ENCODE measurements around the gene LCN12.
A peak's percentile ranks its signal among the peaks of the same experiment; 100 is the strongest.

Gene LCN12

GRCh38 chr9:136971746-136972145, 19.7 kb downstream of the LCN12 start:
- no peaks in the 10 kb centered on the region for H3K9me3 ChIP-seq (ENCODE audit: control insufficient read depth, low read length)
- H3K9ac ChIP-seq (ENCODE audit: low read length) = no peak overlapping the region
- H3K4me1 ChIP-seq (ENCODE audit: control insufficient read depth, insufficient read depth, low read length) = no peaks in the 10 kb centered on the region
- H3K4me3 ChIP-seq (ENCODE audit: low read length) = no peak overlapping the region
- DNase-seq (ENCODE audit: low read depth) = no peak
- H3K36me3 ChIP-seq (ENCODE audit: control insufficient read depth, insufficient read depth, low read length, severe bottlenecking) = no peaks in the 10 kb centered on the region
- H3K27me3 ChIP-seq (replicated peaks; ENCODE audit: control insufficient read depth, insufficient read depth, low read length) = no peaks in the 10 kb centered on the region

DNA sequence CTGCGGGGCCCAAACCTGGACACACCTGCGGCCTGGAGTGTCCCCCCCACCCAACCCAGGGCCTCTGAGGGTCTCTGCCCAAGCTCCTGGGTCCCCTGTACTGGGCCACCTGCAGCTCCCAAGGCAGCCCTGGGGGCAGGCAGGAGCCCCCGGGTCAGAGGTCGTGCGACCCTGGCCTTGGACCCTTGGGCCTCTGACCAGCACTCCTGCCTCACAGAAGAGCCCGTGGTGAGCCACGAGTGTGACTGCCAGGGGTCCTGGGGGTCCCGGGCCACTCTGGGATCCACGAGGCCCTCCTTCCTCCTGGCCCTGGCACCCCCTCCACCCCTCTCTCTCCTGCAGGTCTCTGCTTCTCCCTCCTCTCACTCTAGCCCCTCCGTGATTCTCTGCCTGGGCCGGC, 20.3 kb downstream of the LCN12 start:
- Histone ChIP-seq H3K9me3 (ENCODE audit: control insufficient read depth, low read length) (no peaks in the 10 kb centered on the region), H3K36me3 (ENCODE audit: control insufficient read depth, insufficient read depth, low read length, severe bottlenecking) (no peaks in the 10 kb centered on the region), H3K9ac (ENCODE audit: low read length) (no peak overlapping the region), H3K4me3 (ENCODE audit: low read length) (no peak overlapping the region), H3K27me3 (replicated peaks; ENCODE audit: control insufficient read depth, insufficient read depth, low read length) (no peaks in the 10 kb centered on the region), H3K4me1 (ENCODE audit: control insufficient read depth, insufficient read depth, low read length) (peaks cover 1% of the 10 kb centered on the region)
- no peak for DNase-seq (ENCODE audit: low read depth)

DNA sequence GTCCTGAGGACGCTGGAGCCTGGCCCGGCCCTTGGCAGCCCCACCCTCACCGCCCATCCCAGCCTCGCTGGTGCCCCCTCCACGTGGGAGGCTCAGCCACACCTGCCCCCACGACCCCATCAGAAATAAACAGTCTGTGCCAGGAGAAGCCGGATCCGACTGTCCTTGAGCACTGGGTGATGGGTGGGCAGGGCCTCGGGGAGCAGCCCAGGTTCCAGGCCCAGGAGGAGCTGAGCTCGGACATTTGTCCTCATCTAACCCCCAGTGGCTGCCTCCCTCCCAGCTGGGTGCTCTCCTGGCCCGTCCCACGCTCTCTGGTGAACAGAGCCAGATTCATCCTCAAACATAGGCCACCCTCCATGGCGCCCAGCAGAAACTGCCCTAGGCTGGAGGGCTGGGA, 20.7 kb downstream of the LCN12 start:
- Histone ChIP-seq H3K4me1 (ENCODE audit: control insufficient read depth, insufficient read depth, low read length) (peaks cover 5% of the 10 kb centered on the region), H3K9me3 (ENCODE audit: control insufficient read depth, low read length) (no peaks in the 10 kb centered on the region), H3K9ac (ENCODE audit: low read length) (no peak overlapping the region), H3K27me3 (replicated peaks; ENCODE audit: control insufficient read depth, insufficient read depth, low read length) (no peaks in the 10 kb centered on the region), H3K36me3 (ENCODE audit: control insufficient read depth, insufficient read depth, low read length, severe bottlenecking) (no peaks in the 10 kb centered on the region), H3K4me3 (ENCODE audit: low read length) (no peak overlapping the region)
- no peak for DNase-seq (ENCODE audit: low read depth)

DNA sequence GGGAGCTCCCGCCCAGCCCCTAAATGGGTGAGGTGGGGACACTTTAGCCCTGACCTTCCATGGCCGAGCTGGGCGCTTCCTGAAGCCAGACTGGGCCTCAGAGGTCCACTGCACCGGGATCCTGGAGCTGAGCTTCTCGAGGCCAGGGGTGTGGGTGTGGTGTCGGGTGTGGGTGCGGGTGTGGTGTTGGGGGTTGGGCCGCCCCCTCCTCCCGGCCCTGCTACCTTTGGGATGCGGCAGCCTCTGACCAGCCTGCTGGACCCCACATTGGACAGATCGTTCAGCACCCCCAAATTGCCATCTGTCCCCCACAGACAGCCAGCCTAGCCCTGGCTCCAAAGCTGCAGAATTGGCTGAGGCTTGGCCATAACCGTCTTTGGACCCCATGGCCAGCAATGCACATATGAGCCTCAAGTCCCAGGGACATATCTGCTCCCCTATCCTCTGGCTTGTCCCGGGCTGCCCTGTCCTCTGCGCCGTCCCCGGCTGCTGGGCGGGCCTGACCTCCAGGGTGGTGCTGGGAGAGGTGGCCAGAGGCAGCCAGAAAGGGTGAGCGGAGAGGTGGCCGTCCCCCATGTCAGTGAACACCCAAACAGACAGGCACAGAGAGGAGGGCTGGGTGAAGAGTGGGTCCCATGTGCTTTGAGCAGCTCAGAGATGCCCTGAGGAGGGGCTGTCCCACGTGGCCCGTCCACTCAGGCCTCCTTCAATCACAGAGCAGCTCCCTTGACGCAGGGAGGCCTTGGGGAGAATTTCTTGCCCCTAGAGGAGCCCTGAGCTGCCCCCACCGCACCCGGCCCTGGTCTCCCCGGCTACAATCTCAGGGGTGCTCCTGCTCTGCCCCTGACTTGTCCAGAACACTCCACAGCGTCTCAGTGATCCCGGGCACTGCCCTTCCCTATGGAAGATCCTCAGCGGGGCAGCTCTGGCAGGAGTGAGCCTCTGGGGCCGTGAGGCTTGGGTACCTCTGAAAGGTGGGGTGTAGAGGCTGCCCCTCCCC, 21.8 kb downstream of the LCN12 start:
- no peak for DNase-seq (ENCODE audit: low read depth)
- H3K9ac ChIP-seq (ENCODE audit: low read length) = no peak overlapping the region
- no peaks in the 10 kb centered on the region for H3K27me3 ChIP-seq (replicated peaks; ENCODE audit: control insufficient read depth, insufficient read depth, low read length)
- no peaks in the 10 kb centered on the region for H3K9me3 ChIP-seq (ENCODE audit: control insufficient read depth, low read length)
- no peaks in the 10 kb centered on the region for H3K36me3 ChIP-seq (ENCODE audit: control insufficient read depth, insufficient read depth, low read length, severe bottlenecking)
- H3K4me1 ChIP-seq (ENCODE audit: control insufficient read depth, insufficient read depth, low read length) = peaks cover 5% of the 10 kb centered on the region
- H3K4me3 ChIP-seq (ENCODE audit: low read length) = no peak overlapping the region

GRCh38 chr9:136974817-136975535, 22.9 kb downstream of the LCN12 start:
- H3K9me3 ChIP-seq (ENCODE audit: control insufficient read depth, low read length) = no peaks in the 10 kb centered on the region
- DNase-seq (ENCODE audit: low read depth) = no peak
- H3K9ac ChIP-seq (ENCODE audit: low read length) = no peak overlapping the region
- no peaks in the 10 kb centered on the region for H3K36me3 ChIP-seq (ENCODE audit: control insufficient read depth, insufficient read depth, low read length, severe bottlenecking)
- no peak overlapping the region for H3K4me3 ChIP-seq (ENCODE audit: low read length)
- H3K4me1 ChIP-seq (ENCODE audit: control insufficient read depth, insufficient read depth, low read length) = peaks cover 5% of the 10 kb centered on the region
- no peaks in the 10 kb centered on the region for H3K27me3 ChIP-seq (replicated peaks; ENCODE audit: control insufficient read depth, insufficient read depth, low read length)

DNA sequence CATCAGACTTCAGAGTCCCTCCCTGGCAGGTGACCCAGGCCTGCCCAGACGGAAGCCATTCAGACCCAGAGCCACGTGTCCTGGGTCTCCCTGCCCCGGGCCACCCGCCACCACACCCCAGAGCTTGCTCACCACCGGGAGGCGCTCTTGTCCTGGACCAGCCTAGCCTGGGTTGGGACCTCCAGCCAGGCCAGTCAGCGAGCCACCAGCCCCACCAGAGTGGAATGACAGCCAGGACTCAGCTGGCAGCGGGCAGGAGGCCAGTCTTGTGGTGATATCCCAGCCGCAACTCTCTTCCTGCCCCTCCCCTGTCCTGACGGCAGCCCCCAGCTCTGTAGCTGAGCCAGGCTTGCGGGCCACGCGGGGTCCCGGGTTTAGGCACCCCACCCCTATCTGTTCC, 23.6 kb downstream of the LCN12 start:
- Histone ChIP-seq H3K27me3 (replicated peaks; ENCODE audit: control insufficient read depth, insufficient read depth, low read length) (no peaks in the 10 kb centered on the region), H3K9me3 (ENCODE audit: control insufficient read depth, low read length) (no peaks in the 10 kb centered on the region), H3K9ac (ENCODE audit: low read length) (no peak overlapping the region), H3K4me3 (ENCODE audit: low read length) (no peak overlapping the region), H3K4me1 (ENCODE audit: control insufficient read depth, insufficient read depth, low read length) (peaks cover 5% of the 10 kb centered on the region), H3K36me3 (ENCODE audit: control insufficient read depth, insufficient read depth, low read length, severe bottlenecking) (no peaks in the 10 kb centered on the region)
- no peak for DNase-seq (ENCODE audit: low read depth)

DNA sequence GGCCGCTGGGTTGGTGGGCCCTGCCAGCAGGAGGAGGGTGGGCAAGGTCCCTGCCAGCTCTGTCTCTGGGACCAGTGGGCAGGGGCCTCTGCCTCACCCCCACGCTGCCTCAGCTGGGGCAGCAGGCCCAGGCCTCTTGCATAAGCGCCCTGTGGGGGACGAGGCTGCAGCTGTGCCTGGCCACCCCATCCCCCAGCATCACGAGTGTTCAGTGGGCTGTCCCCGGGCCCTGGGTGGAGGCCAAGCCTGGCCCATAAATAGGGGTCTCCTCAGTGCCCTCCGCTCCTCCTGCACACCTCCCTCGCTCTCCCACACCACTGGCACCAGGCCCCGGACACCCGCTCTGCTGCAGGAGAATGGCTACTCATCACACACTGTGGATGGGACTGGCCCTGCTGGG, 25.1 kb downstream of the LCN12 start, which contains the start of gene PTGDS:
PTGDS (plus strand) TSS at position 282 of the 400 bp plus-strand sequence; CDS start at position 357, 75 bp downstream.
- Histone ChIP-seq H3K9ac (ENCODE audit: low read length) (peak within 1 kb of the TSS; percentile 68), H3K4me3 (ENCODE audit: low read length) (peak within 1 kb of the TSS; percentile 65), H3K27me3 (replicated peaks; ENCODE audit: control insufficient read depth, insufficient read depth, low read length) (no peaks in the 10 kb centered on the region), H3K36me3 (ENCODE audit: control insufficient read depth, insufficient read depth, low read length, severe bottlenecking) (no peaks in the 10 kb centered on the region), H3K4me1 (ENCODE audit: control insufficient read depth, insufficient read depth, low read length) (peaks cover 5% of the 10 kb centered on the region), H3K9me3 (ENCODE audit: control insufficient read depth, low read length) (no peaks in the 10 kb centered on the region)
- DNase-seq (ENCODE audit: low read depth) = no peak

GRCh38 chr9:136977649-136978072, 25.6 kb downstream of the LCN12 start:
- Histone ChIP-seq H3K9ac (ENCODE audit: low read length) (peak overlapping the region; percentile 68), H3K27me3 (replicated peaks; ENCODE audit: control insufficient read depth, insufficient read depth, low read length) (no peaks in the 10 kb centered on the region), H3K36me3 (ENCODE audit: control insufficient read depth, insufficient read depth, low read length, severe bottlenecking) (no peaks in the 10 kb centered on the region), H3K4me3 (ENCODE audit: low read length) (peak overlapping the region; percentile 65), H3K4me1 (ENCODE audit: control insufficient read depth, insufficient read depth, low read length) (peaks cover 5% of the 10 kb centered on the region), H3K9me3 (ENCODE audit: control insufficient read depth, low read length) (no peaks in the 10 kb centered on the region)
- DNase-seq (ENCODE audit: low read depth) = no peak

DNA sequence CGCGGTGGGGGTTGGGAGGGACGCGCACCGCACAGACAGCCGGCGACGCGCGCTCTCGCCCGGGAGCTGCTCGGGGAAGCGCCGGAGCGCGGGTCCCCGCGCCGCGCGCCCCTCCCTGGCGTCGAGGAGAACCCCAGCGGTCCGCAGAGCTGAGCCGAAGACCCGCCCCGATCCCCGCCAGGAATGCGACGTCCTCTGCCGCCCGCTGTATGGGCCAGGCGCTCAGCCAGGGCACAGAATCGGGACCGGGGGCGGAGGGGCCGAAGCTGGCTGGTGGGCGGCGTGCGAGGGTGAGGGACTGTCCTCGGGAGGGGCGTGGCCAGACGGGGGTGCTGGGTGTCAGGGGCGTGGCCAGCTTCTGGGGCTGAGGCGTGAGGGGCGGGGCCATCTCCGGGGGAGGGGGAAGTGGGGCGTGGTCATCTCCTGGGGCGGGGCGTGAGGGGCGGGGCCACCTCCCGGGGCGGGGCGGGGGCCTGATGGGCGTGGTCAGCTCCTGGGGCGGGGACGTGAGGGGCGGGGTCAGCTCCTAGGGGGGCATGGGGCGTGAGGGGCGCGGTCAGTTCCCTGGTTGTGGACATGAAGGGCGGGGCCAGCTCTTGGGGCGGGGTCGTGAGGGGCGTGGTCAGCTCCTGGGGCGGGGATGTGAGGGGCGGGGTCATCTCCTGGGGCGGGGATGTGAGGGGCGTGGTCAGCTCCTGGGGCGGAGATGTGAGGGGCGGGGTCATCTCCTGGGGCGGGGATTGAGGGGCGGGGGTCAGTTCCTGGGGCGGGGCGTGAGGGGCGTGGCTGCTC, 26.2 kb downstream of the LCN12 start:
- peak; percentile 79 for DNase-seq (ENCODE audit: low read depth)

GRCh38 chr9:136978865-136979544, 26.9 kb downstream of the LCN12 start:
- peaks cover 5% of the 10 kb centered on the region for H3K4me1 ChIP-seq (ENCODE audit: control insufficient read depth, insufficient read depth, low read length)
- no peaks in the 10 kb centered on the region for H3K36me3 ChIP-seq (ENCODE audit: control insufficient read depth, insufficient read depth, low read length, severe bottlenecking)
- no peak for DNase-seq (ENCODE audit: low read depth)
- no peak overlapping the region for H3K4me3 ChIP-seq (ENCODE audit: low read length)
- H3K27me3 ChIP-seq (replicated peaks; ENCODE audit: control insufficient read depth, insufficient read depth, low read length) = peaks cover 6% of the 10 kb centered on the region
- no peak overlapping the region for H3K9ac ChIP-seq (ENCODE audit: low read length)
- no peaks in the 10 kb centered on the region for H3K9me3 ChIP-seq (ENCODE audit: control insufficient read depth, low read length)

More for the DNA sequence above, 26.2 kb downstream of the LCN12 start:
- peak overlapping the region; percentile 68 for H3K9ac ChIP-seq (ENCODE audit: low read length)
- H3K4me3 ChIP-seq (ENCODE audit: low read length) = peak overlapping the region; percentile 65
- H3K27me3 ChIP-seq (replicated peaks; ENCODE audit: control insufficient read depth, insufficient read depth, low read length) = no peaks in the 10 kb centered on the region
- peaks cover 5% of the 10 kb centered on the region for H3K4me1 ChIP-seq (ENCODE audit: control insufficient read depth, insufficient read depth, low read length)
- no peaks in the 10 kb centered on the region for H3K36me3 ChIP-seq (ENCODE audit: control insufficient read depth, insufficient read depth, low read length, severe bottlenecking)
- no peaks in the 10 kb centered on the region for H3K9me3 ChIP-seq (ENCODE audit: control insufficient read depth, low read length)
